SH-SY5Y (cell line): Measurements from ENCODE around the gene CDH4.

Source experiments
- GATA2 ChIP-seq: IDR thresholded peaks from 2 replicates; pipeline ENCODE4 v1.6.1; 2011; ENCODE audit warnings: mild to moderate bottlenecking, low read depth, low read length
- GATA3 ChIP-seq: IDR thresholded peaks from 2 replicates; pipeline ENCODE4 v1.6.1; 2011; ENCODE audit warnings: low read depth, mild to moderate bottlenecking, low read length, moderate library complexity

CDH4 gene

DNA sequence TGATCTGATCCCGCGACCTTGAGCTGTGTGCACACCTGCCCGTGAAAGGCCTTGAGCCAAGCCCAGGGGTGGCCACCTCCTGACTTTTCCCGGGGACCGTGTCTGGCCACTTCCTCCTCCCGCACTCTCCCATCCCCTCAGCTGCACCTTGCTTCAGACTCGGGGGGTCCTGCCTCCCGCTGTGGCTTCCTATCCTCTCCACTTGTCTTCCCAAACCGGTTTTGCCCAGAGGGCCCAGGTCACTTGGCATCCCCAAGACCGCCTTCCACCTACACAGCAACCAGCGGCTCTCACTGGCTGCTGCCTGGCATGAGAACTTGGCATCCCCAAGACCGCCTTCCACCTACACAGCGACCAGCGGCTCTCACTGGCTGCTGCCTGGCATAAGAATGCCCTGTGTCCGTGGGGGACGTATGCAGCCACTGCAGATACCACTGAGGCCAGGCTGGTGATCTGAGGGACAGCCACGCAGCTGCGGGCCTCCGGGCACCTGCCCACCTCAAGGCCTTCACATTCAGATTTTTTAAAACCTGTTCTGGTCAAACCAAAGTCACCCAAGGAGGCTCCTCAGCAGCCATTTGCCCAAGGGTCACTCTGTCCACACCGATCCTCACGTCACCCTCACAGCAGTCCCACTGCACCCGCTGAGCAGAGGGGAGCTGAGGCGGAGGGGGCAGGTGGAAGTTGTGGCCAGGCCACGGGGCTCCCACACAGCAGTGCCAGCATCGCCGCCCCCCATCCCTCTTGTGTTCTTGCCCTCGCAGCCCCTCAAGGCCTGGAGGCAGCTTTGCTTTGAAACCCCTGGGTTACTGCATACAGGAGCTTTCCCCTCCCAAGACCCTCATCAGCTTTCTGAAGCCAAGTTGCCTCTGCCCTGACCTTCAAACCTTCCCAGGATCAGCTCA lies 568.1 kb downstream of the CDH4 start:
- TF ChIP-seq GATA2 (no peak), GATA3 (no peak)

DNA sequence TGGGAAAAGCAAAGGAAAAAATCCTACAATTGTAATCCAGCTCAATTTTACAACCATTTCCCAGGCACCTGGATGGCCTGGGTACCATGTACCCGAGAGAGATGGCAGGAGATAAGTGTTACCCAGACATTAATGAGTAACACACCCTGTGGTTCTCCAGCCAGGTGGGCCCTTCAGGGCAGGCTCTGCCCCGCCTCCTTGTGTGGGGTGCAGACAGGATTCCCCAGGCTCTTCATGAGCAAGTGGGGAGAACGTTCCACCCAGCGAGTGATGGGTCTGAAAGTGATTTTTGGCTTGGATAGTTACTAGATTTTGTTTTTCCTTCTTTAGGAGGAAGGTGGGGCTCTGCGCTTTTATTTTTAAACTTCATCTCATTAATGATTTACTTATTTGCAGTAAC lies 569.7 kb downstream of the CDH4 start:
- TF ChIP-seq GATA2 (no peak), GATA3 (no peak)

DNA sequence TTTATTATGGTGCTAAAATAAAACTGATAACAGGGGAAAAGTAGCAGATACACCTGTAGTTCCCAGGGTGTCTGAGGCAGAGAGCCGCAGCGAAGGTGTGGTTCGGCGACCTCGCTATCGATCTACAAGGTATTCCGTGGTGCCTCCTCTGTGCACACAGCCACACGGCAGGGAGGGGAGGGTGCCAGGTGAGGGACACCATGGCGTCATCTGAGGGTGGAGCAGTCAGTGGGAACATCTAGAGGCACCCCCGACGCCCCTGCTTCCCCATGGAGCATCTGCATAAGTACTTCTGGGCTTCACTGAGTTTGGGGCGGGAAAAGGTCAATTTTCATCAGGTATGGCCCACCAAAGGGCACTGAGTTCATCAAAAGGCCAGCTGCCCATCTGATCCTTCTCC lies 570.3 kb downstream of the CDH4 start:
- TF ChIP-seq GATA3 (no peak), GATA2 (no peak)

DNA sequence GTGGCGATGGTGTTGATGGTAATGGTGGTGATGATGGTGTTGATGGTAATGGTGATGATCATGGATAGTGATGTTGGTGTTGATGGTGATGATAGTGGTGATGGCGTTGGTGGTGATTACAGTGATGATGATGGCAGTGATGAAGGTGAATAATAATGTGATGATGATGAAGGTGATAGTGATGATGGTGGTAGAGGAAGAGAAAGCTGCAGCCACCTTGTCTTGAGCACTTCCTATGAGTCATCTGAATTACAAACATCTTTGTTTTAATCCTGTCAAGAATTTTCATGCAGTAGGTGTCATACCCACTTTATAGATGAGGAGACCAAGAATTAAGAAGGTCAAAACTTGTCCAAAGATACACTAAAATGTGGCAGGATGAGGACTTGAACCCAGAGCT lies 571.2 kb downstream of the CDH4 start:
- TF ChIP-seq GATA3 (no peak), GATA2 (no peak)

DNA sequence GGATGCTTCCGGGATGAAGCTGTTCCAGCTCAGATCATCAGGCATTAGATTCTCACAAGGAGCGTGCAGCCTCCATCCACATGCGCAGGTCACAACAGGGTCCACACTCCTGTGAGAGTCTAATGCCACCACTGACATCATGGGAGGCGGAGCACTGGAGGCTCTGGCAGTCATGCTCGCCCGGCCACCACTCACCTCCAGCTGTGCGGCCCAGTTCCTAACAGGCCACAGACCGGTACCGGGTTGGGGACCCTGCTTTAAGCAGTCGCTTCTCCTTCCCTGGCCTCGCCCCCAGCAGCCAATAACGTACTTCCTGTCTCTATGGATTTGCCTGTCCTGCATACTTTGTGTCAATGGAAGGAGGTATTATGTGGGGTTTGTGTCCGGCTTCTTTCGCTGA lies 576.8 kb downstream of the CDH4 start:
- TF ChIP-seq GATA2 = no peak
- no peak for TF ChIP-seq GATA3

GRCh38 chr20:61829526-61829925 lies 577.5 kb downstream of the CDH4 start:
- TF ChIP-seq GATA3 (no peak), GATA2 (no peak)

DNA sequence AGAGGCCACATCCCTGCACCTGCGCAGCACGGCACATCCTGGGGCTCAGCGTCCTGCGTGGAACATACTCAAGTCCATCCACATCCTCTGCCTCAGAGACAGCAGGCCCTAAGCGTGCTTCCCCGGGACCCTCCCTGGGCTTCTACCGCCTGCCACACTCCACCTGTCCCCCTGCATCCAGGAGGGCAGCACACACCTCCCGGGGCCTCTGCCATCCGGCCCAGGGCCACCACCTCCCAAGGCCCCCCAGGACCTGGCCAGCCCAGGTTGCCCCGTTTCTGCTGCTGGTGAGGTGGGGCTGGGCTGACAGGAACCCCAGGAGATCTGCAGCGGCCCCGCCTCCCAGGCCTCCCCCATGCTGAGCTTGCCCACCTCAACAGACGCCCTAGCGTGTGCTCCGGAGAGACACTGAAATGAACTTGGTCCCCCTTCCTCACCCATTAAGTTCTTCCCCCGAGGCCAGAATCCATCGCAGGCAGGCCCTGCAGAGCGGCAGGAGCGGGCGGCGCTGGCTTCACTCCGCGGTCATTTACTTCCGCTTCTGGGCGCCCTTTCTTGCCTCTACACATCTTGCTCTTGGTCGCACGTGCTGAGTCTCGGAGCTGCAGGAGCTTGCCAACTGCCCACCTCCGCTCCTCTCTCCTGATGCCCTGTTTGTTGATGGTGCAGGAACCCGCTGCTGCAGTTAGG lies 578.3 kb downstream of the CDH4 start:
- no peak for TF ChIP-seq GATA2

DNA sequence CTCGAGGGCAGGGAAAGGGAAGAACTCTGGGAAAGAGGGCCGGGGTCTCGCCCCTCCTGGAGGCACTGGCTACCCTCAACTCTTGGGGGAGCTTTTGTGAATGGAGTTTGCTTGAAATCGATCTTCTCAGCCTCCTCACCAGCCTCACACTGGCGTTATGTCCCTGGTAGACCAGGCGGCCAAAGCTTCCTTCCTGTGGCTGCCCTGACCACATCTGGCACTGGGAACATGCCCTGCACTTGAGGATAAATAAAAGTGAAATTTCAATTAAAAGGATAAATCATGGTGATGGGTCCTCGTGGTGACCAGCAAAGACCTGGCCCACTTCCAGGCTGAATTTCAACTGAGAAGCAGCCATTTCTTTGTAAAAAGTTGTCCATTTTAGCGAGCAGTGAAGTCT lies 578.9 kb downstream of the CDH4 start:
- TF ChIP-seq GATA2 = no peak
- TF ChIP-seq GATA3 = no peak

DNA sequence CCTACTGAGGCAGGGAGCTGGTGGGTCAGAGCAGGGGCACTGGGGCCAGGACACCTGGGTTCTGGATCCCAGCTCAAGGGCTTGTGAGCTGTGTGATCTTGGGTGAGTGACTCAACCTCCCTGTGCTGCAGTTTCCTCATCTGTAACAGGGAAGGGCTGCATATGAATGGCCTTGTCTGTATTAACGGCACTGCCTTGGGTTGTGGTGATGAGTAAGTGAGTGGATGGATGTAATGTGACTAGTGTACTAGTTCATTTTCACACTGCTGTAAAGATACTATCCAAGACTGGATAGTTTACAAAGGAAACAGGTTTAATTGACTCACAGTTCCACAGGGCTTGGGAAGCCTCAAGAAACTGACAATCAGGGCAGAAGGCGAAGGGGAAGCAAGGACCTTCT lies 580.1 kb downstream of the CDH4 start:
- TF ChIP-seq GATA3 (no peak), GATA2 (no peak)

DNA sequence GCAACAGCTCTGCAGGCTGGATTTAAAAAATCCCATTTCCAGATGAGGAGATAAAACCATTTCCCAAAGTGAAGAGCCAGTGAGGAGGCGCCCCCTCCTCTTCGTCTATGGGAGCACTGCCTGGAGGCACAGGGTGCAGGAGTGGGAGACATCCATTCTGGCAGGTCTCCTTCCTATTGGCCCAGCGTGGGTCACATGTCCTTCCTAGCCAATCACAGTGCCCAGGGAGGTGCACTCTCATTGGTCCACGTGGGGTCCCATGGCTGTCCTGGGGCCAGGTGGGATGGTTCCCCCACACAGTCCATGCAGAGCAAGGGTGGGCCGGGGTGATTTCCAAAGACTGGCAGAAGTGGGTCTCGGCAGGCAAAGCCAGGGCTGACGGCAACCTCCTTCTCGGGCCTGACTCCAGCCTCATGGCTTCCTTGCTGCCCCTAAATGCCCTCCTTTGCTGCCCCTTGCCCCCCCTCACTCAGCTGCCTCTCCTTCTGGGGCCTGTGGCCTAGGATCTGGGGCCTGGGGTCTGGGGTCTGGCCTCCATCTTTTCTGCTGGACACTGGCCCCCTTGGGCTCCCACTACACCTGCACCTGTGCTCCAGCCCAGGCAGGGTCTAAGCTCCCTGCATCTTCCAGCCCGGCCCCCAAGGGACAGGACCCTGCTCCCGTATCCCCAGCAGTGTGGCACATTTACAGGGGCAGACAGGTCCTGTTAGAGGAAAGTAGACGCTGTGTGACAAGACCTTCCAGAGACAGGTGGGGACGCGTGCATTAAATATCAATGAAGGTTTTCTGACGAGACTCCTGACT lies 581.9 kb downstream of the CDH4 start:
- TF ChIP-seq GATA2 = no peak
- TF ChIP-seq GATA3 = no peak

DNA sequence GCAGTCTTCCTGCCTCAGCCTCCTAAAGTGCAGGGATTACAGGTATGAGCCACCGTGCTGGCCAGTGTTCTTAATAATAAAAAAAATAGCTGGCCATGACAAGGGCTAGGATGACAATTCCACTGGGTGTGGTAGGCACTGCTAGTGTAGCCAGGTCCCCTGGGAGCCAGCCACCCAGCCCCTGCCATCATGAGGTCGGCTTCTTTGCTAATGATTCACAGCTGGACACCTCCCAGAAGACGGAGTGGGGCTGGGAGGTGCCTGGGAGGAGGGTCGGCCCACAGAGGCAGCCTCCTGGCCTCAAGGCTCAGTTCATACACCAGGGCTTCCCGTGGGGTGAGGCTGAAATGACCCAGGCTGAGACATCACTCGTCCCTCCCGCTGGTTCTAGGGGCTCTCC lies 583.2 kb downstream of the CDH4 start:
- no peak for TF ChIP-seq GATA3
- no peak for TF ChIP-seq GATA2

GRCh38 chr20:61835791-61836350 lies 583.8 kb downstream of the CDH4 start:
- no peak for TF ChIP-seq GATA3
- no peak for TF ChIP-seq GATA2

DNA sequence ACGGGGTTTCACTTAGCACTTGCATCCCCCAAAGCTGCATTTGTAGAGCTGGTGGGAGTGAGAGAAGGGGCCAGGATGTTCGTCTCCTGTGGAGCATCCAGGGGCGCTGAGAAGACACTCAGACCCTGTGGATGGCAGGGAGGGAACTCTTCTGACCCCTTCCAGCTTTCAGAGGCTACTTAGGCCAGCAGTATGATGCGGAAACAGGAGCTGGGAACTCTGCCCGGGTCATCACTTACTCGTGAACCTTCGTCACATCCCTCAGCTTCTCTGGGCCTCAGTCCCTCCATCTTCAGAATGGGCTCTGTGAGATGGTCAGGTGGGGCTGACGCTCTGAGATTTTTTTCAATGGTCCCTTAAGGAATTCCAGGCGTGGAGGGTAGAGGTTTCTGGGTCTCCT lies 585.1 kb downstream of the CDH4 start:
- TF ChIP-seq GATA3 (no peak), GATA2 (no peak)
